Neural progenitor cell (in vitro differentiated cells): ENCODE results near the gene IDUA.
"Not testable (repeated sequence)": the region's sequence is repeated elsewhere in the genome, so short reads cannot be mapped to it uniquely, and the experiment has no call there.

Experiments
- CTCF ChIP-seq: fragments of 200-600 bp; sonication (generic); IDR thresholded peaks from 2 replicates; pipeline ENCODE4 v1.5.1; 2017; ENCODE audit warnings: antibody characterized with exemption, mild to moderate bottlenecking
- EZH2 ChIP-seq: fragments of 200-600 bp; sonication (generic); IDR thresholded peaks from 2 replicates; pipeline ENCODE4 v1.6.1; 2017; ENCODE audit warnings: antibody characterized with exemption, mild to moderate bottlenecking, moderate library complexity

GRCh38 chr4:1046581-1047011 is 59.8 kb downstream of the IDUA start:
- TF ChIP-seq CTCF = not testable (repeated sequence)
- TF ChIP-seq EZH2 = peak; percentile 6
